ENCODE results near the gene TRIM43B.
"Not testable (repeated sequence)": the region's sequence is repeated elsewhere in the genome, so short reads cannot be mapped to it uniquely, and the experiment has no call there.

Gene TRIM43B

DNA sequence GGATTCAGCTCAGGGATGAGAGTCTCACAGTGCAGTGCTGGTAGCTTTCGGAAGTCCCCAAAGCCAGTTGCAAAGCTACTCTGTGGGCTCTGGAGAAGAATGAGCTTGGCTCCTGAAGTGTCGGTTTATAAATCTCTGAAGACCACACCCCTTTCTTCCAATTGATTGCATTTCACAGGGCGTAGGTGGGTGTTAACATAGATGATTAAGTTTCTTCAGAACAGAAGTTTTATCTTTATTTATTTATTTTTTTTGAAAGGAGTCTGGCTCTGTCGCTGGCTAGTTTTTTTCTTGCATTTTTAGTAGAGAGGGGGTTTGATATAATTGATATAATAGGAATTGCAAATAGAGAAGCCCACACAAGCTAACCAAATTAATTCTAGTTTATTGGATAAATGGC lies at the start of gene TRIM43B:
TRIM43B (minus strand) TSS at position 101 of the 400 bp plus-strand sequence. CDS start 2,040 bp downstream, outside the sequence.
- not testable (repeated sequence) for DNase-seq

- no peak for DNase-seq
Measured at GRCh38 chr2:95531254-95531771, 46.8 kb upstream of the TRIM43B start.

DNA sequence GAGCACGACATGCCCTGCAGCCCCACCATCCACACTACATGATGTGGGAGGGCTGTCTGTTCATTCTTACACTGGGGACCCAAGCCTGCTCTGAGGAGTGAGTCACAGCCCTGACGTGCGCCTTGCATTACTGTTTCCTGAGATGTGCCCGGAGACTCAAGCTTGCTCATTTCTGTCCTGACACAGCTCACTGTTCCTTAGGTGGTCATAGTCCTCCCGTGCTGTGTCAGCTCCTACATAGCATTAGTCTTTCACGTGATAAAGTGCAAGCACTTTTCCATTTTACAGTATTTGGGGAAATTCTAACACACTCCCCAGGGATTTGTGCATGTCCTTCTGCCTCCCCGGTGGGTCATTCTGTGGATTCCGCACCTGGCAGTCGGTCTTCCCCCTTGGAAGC lies 46.2 kb upstream of the TRIM43B start:
- no peak for DNase-seq

GRCh38 chr2:95526360-95527341 lies 42.1 kb upstream of the TRIM43B start:
- DNase-seq = peak; percentile 39 to 42

GRCh38 chr2:95525294-95526035 lies 40.9 kb upstream of the TRIM43B start:
- DNase-seq = no peak

DNA sequence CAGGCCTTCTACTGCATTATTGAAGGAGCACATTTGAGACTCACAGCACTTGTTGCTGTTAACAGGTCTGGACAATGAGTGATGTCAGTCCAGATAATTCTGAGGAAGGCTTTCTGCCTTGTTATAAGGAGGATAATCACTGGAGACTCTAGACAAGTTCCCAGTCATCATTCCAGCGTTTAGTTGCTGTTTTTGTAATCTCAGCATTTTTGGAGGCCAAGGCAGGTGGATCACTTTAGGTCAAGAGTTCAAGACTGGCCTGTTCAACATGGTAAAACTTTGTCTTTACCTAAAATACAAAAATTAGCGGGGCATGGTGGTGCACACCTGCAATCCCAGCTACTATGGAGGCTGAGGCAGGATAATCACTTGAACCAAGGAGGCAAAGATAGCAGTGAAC lies 39.6 kb upstream of the TRIM43B start:
- DNase-seq = no peak

DNA sequence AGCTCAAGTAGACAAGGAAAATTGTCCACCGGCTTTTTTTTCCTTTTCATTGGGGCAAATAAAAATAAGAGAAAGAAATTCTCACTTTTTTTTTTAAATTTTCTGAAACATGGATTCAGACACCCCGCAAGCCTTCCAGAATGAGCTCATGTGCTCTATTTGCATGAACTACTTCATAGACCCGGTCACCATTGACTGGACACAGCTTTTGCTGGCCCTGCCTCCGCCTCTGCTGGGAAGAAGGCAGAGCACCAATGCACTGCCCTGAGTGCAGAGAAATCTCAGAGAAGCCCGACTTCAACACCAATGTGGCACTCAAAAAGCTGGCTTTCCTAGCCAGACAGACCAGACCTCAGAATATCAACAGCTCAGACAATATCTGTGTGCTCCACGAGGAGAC lies 30.2 kb upstream of the TRIM43B start:
- no peak for DNase-seq

GRCh38 chr2:95514226-95514625 lies 29.7 kb upstream of the TRIM43B start:
- not testable (repeated sequence) for DNase-seq

DNA sequence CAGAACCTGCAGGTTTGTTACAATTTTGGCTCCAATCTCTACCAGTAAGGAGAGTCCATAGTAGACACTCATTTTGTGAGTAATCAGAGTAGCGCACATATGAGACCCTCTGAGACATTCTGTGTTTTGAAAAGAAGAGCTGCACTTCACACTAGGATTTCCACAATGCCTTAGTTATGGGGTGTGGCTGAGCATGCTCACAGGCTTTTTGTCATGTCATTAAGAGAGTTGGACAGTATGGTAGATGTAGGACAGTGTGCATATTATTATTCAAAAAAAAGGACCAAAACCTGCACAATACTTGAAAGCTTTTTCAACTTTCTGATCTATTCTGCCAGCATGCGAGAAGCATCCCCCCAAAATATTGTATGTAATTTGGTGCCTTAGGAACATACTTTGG lies 24.9 kb upstream of the TRIM43B start:
- no peak for DNase-seq

DNA sequence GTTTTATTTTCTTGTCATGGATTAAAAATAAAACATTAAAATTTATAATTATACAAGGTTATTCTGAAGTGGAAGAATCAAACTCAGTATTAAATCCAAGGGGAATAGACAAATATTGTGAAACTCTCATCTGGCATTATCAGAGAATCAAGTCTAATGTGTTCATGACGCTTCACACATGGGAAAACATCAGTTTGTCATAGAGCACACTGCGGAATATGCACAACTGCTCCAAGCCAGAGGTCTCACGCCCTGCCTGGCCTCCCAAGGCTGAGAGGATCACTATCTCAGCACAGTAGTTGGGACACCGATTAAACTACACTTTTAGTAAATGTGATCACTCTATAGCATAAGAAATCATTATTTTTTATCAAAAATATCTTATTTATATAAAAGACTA lies 20.7 kb upstream of the TRIM43B start:
- no peak for DNase-seq

- no peak for DNase-seq
Measured at GRCh38 chr2:95500854-95501253, 16.3 kb upstream of the TRIM43B start.

GRCh38 chr2:95492076-95492475 lies 7.5 kb upstream of the TRIM43B start:
- not testable (repeated sequence) for DNase-seq

- DNase-seq = not testable (repeated sequence)
Measured at GRCh38 chr2:95475025-95475424, 9.5 kb downstream of the TRIM43B start.

GRCh38 chr2:95467984-95468383 lies 16.6 kb downstream of the TRIM43B start:
- DNase-seq = not testable (repeated sequence)

DNA sequence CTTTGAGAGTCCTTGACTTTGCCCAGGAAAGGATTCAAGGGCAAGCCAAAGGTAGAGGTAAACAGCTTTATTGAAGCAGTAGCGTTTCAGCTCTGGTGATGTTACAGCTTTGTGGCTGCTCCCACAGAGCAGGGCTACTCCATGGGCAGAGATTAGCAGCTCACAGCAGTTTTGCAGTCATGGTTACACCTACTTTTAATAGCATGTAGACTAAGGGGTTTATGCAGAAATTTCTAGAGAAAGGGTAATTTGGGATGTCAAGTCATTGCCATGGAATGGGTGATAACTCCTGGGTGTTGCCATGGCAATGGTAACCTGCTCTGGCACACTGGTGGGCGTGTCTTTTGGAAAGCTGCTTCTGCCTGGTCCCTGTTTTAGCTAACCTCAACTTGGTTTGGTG lies 18.0 kb downstream of the TRIM43B start:
- DNase-seq = not testable (repeated sequence)

DNA sequence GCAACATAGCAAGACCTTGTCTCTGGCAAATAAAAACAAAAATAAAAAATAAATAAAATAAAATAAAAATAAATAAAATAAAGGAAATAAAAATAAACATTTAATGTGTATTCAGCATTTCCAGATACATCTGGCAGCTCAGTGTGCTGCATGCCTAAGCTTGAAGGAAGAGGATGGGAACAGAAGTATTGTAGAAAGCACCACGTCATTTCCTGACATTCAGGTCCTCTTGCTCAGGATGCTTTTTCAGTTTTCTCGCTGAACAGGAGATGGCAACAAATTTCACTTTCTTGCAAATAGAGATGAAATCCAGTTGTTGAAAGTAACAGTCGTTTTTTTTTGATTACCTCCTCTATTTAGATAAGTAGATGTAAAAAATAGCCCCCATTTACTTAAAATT lies 21.3 kb downstream of the TRIM43B start:
- not testable (repeated sequence) for DNase-seq

GRCh38 chr2:95445317-95445716 lies 39.2 kb downstream of the TRIM43B start:
- not testable (repeated sequence) for DNase-seq

- DNase-seq = not testable (repeated sequence)
Measured at GRCh38 chr2:95442474-95443099, 42.0 kb downstream of the TRIM43B start.

GRCh38 chr2:95435872-95436209 lies 48.7 kb downstream of the TRIM43B start:
- not testable (repeated sequence) for DNase-seq

DNA sequence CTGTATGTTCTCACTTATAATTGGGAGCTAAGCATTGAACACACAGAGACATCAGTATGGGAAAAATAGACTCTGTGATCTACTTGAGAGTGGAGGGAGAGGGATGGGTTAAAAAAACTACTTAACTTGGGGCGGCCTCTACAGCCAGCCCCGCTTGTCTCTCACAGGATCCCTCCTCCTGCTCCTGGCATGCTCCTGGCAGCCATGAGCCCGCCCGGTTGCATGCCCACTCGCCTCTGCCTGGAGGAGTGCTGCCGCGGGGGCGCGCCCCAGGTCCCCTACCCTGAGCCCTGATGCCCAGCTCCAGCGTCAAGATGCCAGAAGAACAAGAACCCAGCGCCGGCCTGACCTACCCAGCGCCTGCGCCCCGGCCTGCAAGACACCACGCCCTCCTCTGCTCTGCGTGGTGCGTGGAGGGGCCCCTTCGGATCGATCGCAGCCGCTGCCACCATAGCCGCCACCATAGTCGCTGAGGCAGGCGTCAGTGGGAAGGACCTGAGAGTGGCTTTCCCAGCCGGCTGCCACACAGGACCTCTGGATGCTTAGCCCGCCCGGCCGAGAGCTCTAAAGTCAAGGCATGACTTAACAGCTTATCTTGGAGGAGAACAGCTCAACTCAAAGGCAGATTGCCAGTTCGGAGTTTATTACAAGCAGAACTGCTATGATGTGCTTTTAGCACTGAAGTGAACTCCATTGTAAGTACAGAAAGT lies 49.2 kb downstream of the TRIM43B start:
- not testable (repeated sequence) for DNase-seq

GRCh38 chr2:95434507-95435076 lies 50.0 kb downstream of the TRIM43B start:
- not testable (repeated sequence) for DNase-seq

DNA sequence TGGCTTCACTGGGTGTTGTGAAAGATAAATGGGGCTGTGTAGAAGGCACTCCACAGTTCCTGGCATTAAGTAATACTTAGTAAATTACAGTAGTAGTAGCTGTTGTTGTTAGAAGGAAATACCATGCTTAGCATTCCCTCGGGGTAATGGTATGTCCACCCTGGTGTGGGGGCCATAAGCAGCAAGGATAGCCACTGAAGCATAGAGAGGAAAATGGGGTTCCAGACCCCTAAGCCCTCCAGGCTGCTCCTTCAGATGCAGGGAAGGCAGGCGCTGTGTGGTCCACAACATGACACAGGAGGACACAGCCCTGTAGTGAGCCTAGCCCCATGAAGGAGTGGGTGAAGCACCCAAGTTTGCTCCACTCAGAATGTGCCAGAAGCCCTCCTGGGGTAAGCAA lies 50.6 kb downstream of the TRIM43B start:
- not testable (repeated sequence) for DNase-seq

All from activated CD4-positive, alpha-beta T cell treated with anti-CD3 and anti-CD28 coated beads, Interleukin-2, amount 50 U/mL, for 4 hours (primary cell).